SHP77 (cell line): ENCODE data around the gene EML6.
A peak's percentile ranks its signal among the peaks of the same experiment; 100 is the strongest.
"Not testable (repeated sequence)": the region's sequence is repeated elsewhere in the genome, so short reads cannot be mapped to it uniquely, and the experiment has no call there.

ENCODE experiments used
- DNase-seq, 2 experiments: peaks; one replicate each; lab custom pipeline; 2025; lab: John Stamatoyannopoulos, UW

The EML6 gene

DNA sequence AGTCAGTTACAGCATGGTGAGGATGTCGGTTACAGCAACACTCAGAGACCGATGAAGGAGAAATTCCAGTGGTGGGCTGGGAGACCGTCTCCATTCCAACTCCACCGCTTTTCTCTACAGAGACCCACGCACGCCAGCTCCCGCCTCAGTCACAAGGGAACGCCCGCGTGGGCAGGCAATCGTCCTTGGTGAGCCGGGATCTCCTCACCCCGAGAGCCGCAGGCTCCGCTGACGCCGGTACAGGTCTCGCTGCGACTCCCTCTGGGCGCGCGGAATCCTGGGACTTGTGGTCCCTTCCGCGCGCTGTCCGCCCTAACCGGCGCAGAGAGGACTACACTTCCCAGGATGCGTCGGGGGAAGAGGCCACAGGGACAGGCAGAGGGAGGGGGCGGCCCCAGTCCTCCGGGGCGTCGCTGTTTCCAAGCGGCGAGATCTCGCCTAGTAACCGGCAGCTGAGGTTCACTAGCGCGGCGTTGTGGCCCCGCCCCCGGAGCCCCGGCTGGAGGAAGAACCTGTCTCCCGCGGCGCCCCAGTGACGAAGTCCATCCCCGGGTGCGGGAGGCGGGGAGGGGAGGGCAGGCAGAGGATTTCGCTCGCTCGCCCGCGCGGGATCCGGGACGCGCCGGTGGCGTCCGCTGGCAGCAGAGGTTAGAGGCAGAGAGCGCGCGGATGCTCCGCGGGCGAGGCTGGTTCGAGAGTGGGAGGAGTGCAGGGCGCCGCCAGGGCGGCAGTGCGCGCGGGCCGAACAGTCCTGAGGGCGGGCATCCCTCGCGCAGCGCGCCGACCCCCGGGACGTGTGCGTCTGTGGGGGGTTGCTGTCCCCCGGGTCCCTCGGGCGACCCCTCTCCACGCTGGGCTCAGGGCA lies at the start of gene EML6:
Gene EML6, plus strand, starts transcription at position 532 of the 865 bp plus-strand sequence. CDS start 1,400 bp downstream, outside the sequence.
- peak; percentile 100 for DNase-seq

DNA sequence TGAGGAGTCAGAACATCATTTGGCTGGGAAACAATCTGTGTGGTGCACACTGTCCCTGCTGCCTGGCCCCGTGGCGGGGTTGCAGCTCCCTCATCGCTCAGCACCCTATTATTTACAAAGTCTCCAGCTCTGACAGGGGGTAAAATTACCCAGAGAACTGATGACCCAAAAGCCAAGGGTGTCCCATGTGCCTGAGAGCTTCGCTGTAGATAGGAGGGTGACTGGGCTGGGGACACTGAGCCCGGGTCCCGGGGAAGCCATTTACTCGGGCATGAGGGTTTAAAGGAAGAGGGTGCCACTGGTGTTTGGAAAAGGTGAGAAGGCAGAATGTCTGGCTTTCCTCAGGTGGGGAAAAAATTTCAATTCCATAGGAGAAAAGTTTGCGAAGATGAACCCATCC lies 48.2 kb upstream of the EML6 start:
- DNase-seq, result no peak

DNA sequence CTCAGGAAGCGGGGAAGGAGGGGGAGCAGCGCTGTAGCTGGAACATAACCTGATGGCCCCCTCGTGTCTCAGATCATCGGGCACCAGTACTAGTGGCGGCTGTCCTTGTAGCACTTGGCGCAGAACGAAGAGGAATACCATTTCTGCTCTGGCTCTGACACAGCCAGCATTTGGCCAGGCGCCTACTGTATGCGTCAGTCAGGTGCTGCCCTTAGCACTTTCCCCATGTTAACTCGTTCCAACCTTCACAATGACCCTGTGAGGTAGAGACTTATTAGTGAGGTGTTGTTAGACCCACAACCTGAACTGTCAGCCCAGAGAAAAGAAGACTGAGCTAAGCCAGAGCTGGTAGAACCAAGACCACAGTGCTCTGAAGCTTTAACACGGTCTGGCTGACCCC lies 47.7 kb upstream of the EML6 start:
- no peak for DNase-seq

GRCh38 chr2:54676656-54677055 lies 46.8 kb upstream of the EML6 start:
- no peak for DNase-seq

GRCh38 chr2:54677476-54678265 lies 45.8 kb upstream of the EML6 start:
- DNase-seq, result no peak

- DNase-seq, result no peak
These were observed 44.7 kb upstream of the EML6 start for GRCh38 chr2:54678719-54679118.

DNA sequence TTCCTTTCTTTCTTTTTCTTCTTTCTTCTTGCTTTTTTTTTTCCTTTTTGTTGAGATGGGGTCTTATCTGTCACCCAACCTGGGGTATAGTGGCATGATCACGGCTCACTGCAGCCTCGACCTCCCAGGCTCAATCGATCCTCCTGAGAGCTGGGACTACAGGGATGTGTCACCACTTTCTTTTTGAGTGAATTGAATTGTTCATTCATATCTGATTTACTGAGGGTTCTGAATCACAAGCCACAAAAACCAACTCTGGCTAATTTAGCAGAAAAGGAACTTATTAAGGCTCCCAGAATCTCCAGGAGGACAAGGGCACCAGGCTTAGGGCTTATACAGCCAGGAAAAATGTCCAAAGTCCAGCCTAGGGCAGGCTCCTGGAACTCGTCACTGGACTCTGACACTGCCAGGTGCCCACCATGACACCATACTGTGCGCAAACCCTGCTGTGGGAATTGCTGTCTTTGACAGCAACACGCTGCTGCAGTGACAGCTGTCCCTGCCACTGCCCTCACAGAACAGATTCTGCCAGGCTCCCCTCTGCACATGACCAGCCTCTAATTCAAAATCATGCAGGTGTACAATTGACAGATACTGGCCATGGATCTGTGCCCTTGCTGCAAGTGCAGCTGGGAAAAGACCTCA lies 42.9 kb upstream of the EML6 start:
- DNase-seq, result peak in 1 of 2 experiments; percentile 16

DNA sequence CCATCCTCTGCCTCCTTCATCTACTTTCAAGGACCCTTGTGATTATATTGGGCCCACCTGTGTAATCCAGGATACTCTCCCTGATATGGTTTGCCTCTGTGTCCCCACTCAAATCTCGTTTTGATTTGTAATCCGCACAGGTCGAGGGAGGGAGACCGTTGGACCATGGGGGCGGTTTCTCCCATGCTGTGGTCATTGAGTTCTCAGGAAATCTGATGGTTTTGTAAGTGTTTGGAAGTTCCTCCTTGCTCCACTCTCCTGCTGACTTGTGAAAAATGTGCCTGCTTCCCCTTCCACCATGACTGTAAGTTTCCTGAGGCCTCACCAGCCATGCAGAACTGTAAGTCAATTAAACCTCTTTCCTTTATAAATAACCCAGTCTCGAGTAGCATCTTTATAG lies 42.0 kb upstream of the EML6 start:
- no peak for DNase-seq

GRCh38 chr2:54683596-54683995 lies 39.9 kb upstream of the EML6 start:
- DNase-seq, result no peak

- no peak for DNase-seq
These were observed 38.1 kb upstream of the EML6 start for GRCh38 chr2:54685263-54685775.

- no peak for DNase-seq
These were observed 35.8 kb upstream of the EML6 start for GRCh38 chr2:54687595-54688152.

DNA sequence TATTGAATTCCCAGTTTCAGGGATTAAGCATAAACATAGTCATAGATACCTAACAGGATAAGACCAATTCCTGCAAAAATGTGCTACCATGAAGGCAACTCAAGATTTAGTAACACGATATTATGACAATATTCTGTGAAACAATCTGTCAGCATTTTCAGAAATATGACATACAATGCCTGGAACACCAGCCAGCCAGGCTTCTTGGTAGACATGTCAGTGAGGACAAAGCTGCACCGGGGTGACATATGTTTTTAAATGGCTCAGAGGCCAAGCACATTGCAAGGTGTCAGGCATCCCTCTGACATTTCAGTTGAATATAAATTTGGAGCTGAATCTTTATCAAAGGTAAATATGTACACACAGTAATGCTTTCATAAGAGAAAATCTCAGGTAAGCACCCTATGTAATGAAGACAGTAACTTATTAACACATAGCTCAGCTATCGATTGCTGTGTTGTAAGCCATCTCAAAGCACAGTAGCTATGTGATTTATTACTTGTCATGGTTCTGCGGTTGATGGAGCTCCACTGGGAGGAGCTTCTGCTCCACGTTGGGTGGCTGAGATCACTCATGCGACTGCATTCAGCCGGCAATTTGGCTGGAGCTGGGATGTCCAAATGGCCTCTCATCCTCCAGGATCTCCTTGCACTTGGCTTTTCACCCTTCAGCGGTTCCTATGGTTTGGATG lies 31.9 kb upstream of the EML6 start:
- peak; percentile 24 for DNase-seq

DNA sequence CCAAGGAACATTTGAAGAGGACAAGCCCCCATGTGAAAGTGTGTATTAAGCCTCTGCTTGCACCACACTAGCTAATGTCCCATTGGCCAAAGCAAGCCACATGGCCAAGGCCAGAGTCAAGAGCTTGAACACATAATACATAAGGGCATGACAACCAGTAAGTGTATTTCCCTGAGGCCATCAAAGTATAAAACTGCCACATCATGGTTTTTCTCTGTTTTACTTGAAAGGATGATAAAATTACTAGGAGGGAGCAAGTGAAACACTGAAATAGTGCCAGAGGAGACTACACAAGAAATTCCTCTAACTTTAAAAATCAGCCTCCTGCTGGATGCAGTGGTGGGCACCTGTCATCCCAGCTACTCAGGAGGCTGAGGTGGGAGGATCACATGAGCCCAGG lies 30.9 kb upstream of the EML6 start:
- no peak for DNase-seq

- no peak for DNase-seq
These were observed 28.1 kb upstream of the EML6 start for GRCh38 chr2:54695378-54695777.

GRCh38 chr2:54697934-54698333 lies 25.5 kb upstream of the EML6 start:
- no peak for DNase-seq

GRCh38 chr2:54698926-54699325 lies 24.5 kb upstream of the EML6 start:
- DNase-seq, result not testable (repeated sequence)

DNA sequence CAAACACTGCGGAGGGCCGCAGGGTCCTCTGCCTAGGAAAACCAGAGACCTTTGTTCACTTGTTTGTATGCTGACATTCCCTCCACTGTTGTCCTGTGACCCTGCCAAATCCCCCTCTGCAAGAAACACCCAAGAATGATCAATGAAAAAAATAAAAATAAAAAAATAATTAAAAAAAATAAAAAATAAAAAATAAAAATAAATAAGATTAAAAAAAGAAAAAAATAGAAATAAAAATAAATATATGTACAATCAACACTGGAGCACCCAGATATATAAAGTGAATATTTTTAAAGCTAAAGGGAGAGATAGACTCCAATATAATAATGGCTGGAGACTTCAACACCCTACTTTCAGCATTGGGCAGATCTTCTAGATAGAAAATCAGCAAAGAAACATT lies 23.8 kb upstream of the EML6 start:
- DNase-seq, result no peak

- DNase-seq, result no peak
These were observed 22.4 kb upstream of the EML6 start for GRCh38 chr2:54701029-54701428.

GRCh38 chr2:54704238-54704637 lies 19.2 kb upstream of the EML6 start:
- no peak for DNase-seq

- peak; percentile 67 to 69 for DNase-seq
These were observed 18.5 kb upstream of the EML6 start for GRCh38 chr2:54704688-54705605.
